Thymus (tissue), 11 donors: ENCODE measurements around the gene RFTN1. TPM values are rescaled to one million over a fixed set of nuclear protein-coding genes. Genes with fewer than 3 reads are reported as not detected.

Experiments used
- DNase-seq, 9 donors: peaks; one replicate each; pipeline ENCODE4 v3.0.0-alpha.2; 2013; ENCODE audit warnings: low spot score in 9 of 9, low read depth in 6 of 9, missing footprints in 1 of 9
- H3K27ac ChIP-seq, 2 donors: one replicate each; pipeline ENCODE4 v1.5.1; 2013; ENCODE audit warnings: control low read depth in 1 of 2, low read depth in 1 of 2, low read length in 1 of 2, mild to moderate bottlenecking in 1 of 2, moderate library complexity in 1 of 2
- H3K27me3 ChIP-seq, 2 donors: one replicate each; pipeline ENCODE4 v1.5.1; 2013; ENCODE audit warnings: low read length in 1 of 2; ENCODE audit not compliant: control insufficient read depth in 2 of 2, insufficient read depth in 1 of 2
- H3K36me3 ChIP-seq, 2 donors: one replicate each; pipeline ENCODE4 v1.5.1; 2013; ENCODE audit warnings: low read length in 1 of 2, mild to moderate bottlenecking in 1 of 2, moderate library complexity in 1 of 2; ENCODE audit not compliant: control insufficient read depth in 2 of 2, insufficient read depth in 2 of 2
- H3K4me1 ChIP-seq, 2 donors: one replicate each; pipeline ENCODE4 v1.5.1; 2013; ENCODE audit warnings: low read length in 2 of 2; ENCODE audit not compliant: control insufficient read depth in 2 of 2, insufficient read depth in 2 of 2
- H3K4me3 ChIP-seq, 2 donors: one replicate each; pipeline ENCODE4 v1.5.1; 2013; ENCODE audit warnings: low read length in 2 of 2, control low read depth in 1 of 2, mild to moderate bottlenecking in 1 of 2
- H3K9me3 ChIP-seq, 2 donors: one replicate each; pipeline ENCODE4 v1.5.1; 2013; ENCODE audit warnings: low read length in 1 of 2, mild to moderate bottlenecking in 1 of 2; ENCODE audit not compliant: control insufficient read depth in 2 of 2, insufficient read depth in 1 of 2
- whole genome bisulfite sequencing: extraction: QIAGEN DNeasy Blood & Tissue Kit; methylation state at CpG from one replicate; pipeline ENCODE4 v1.1.7; 2013; 5-methylcytosine and 5-hydroxymethylcytosine counted together
- polyA plus RNA-seq: library from polyadenylated mRNA; stranded (reverse); fragments of 200-250 nt; gene quantifications from one replicate; pipeline ENCODE4 v1.2.3, GENCODE V29; 2013
- total RNA-seq: library from RNA; stranded (reverse); fragments of 120-200 nt; gene quantifications from one replicate; pipeline ENCODE4 v1.2.4, GENCODE V29; 2013
- donor health status: healthy.

The RFTN1 gene
- total and polyA plus RNA-seq, 2 donors = 57.6 to 87.8 TPM

DNA sequence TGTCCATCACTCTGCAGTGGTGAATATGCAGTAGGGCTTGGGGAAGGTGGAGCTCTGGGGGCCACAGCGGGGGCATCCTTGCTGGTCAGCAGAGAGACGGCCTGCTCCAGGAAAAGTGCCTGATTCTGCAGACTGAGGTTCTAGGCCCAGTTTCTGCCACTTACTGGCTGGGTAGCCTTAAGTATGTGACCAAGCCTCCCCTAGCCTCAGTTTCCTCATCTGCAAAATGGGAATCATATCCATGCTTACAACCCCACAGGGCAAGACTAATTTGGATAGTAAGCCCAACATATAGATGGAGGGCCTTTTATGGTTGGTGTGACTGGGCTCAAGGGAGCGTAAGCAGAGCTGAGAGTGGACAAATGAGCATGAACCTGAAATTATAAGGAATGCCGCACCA is 187.6 kb downstream of the RFTN1 start:
- Histone ChIP-seq H3K27me3 (no peaks in the 10 kb centered on the region), H3K9me3 (no peaks in the 10 kb centered on the region), H3K4me1 (peaks cover 0 to 6% of the 10 kb centered on the region in 2 donors), H3K4me3 (no peak overlapping the region), H3K27ac (no peak overlapping the region), H3K36me3 (peaks cover 66 to 96% of the 10 kb centered on the region in 2 donors)
- DNase-seq = no peak
- WGBS = 98% methylated on average over 4 of the region's 4 CpGs

DNA sequence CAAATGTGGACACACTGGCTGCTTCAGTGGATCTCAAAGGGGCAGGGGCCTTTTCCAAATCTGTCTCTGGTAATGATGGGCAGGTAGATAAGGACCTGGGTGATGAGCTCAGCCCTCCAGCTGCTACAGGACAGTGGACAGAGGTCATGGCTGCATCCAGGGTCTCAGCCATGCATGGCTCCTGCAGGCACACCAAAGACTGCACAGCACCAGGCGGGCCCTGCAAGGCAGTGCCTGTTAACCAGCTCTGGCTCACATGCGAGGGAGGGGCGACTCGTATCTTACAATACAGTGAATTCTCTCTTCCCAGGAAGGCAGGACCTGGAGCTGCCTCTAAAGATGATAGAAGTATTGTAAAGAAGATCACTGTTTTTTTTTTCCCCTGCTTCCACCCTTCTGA is 189.8 kb downstream of the RFTN1 start:
- no peak overlapping the region for H3K4me3 ChIP-seq
- H3K27me3 ChIP-seq = no peaks in the 10 kb centered on the region
- no peaks in the 10 kb centered on the region for H3K9me3 ChIP-seq
- H3K36me3 ChIP-seq = peaks cover 69 to 97% of the 10 kb centered on the region in 2 donors
- no peak overlapping the region for H3K27ac ChIP-seq
- no peak for DNase-seq
- 98% methylated on average over 4 of the region's 4 CpGs for WGBS
- H3K4me1 ChIP-seq = peaks cover 10 to 19% of the 10 kb centered on the region in 2 donors

DNA sequence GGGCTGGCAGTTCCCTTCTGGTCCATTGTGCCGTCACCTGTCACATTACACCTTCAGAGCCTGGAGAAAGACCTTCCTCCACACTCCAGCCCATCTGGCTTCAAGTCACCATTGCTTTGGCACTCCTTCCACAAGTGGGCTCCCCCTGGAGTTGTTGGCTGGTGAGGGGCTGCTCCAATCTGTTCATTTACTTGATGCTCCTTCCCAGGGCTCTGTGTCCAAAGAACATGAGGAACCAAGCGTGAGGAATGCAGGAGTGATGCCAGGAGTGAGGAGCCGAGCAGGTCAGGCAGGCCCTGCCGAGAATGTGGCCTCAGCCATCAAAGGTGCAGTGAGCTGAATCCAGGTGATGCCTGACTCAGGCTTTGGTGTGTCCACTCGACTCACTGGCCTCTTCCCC is 191.3 kb downstream of the RFTN1 start:
- Histone ChIP-seq H3K9me3 (no peaks in the 10 kb centered on the region), H3K4me1 (peaks cover 13 to 32% of the 10 kb centered on the region in 2 donors), H3K27me3 (no peaks in the 10 kb centered on the region), H3K4me3 (no peak overlapping the region), H3K36me3 (peaks cover 63 to 100% of the 10 kb centered on the region in 2 donors), H3K27ac (no peak overlapping the region)
- WGBS = 97% methylated on average over 5 of the region's 5 CpGs
- no peak for DNase-seq

DNA sequence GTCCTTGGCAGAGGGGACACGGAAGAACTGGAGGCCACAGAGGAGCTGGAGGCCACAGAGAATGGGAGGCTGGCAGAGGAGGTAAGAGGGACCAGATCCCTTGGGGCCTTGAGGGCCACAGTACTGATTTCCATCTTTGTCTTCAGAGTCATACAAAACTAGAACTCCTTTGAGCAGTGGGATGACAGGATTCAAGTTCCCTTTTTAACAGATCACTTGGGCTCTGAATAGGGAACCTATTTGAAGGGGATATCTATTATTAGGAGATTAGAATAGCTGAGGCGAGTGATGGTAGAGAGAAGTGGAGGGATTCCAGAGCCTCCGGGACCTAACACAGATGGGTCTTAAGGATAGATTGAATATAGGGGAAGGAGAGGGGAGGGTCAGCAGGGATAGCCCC is 192.8 kb downstream of the RFTN1 start:
- H3K4me3 ChIP-seq = no peak overlapping the region

DNA sequence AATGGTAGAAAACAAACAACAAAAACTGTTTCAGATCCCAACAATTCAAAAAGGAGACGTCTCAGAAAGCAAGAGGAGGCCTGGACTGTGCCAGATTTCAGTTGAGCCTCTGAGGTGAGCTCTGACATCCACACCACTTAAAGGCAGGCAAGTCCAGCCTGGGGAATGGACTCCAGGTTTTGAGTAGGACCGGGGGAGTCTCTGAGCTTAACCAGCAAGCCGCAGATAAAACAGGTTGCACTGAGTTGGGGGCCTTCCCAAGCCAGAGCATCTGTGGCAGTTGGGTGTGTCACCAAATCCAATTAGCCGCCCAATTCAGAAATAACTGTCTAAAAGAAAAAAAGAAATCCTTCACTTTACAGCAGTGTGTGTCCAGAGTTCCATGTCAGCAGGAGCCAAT is 193.8 kb downstream of the RFTN1 start:
- Histone ChIP-seq H3K4me3 (no peak overlapping the region), H3K9me3 (no peaks in the 10 kb centered on the region), H3K27ac (no peak overlapping the region), H3K4me1 (peaks cover 27 to 57% of the 10 kb centered on the region in 2 donors), H3K27me3 (no peaks in the 10 kb centered on the region), H3K36me3 (peaks cover 59 to 98% of the 10 kb centered on the region in 2 donors)
- DNase-seq = no peak
- WGBS = over 99% methylated on average over 4 of the region's 4 CpGs

More for the DNA sequence above, 192.8 kb downstream of the RFTN1 start:
- H3K4me1 ChIP-seq = peaks cover 23 to 47% of the 10 kb centered on the region in 2 donors
- no peaks in the 10 kb centered on the region for H3K27me3 ChIP-seq
- no peaks in the 10 kb centered on the region for H3K9me3 ChIP-seq
- peaks cover 63 to 100% of the 10 kb centered on the region in 2 donors for H3K36me3 ChIP-seq
- no peak for DNase-seq
- 97% methylated on average over 3 of the region's 3 CpGs for WGBS
- no peak overlapping the region for H3K27ac ChIP-seq

DNA sequence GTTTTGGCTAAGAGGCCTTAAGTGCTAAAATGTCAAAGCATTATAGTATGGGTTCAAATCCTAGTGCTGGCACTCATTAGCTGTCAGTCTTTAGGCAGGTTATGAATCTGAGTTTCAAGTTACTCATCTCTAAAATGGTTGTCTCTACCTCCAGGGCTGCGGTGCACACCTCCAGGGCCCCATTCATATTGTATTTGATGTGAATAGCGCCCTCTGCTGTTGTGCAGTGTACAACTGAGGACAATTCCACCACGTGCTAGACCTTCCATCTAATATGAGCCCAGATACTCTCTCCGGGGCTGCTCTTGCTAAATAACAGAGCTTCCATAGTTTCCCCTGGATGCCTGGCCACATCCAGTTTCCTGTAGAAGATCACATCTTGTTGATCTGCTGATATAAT is 194.2 kb downstream of the RFTN1 start:
- Histone ChIP-seq H3K27me3 (no peaks in the 10 kb centered on the region), H3K9me3 (no peaks in the 10 kb centered on the region), H3K36me3 (peaks cover 59 to 98% of the 10 kb centered on the region in 2 donors), H3K27ac (peak overlapping the region in 1 of 2 donors; percentile 4), H3K4me3 (no peak overlapping the region), H3K4me1 (peaks cover 31 to 61% of the 10 kb centered on the region in 2 donors)
- DNase-seq = peak in 2 of 9 donors; percentile 76 to 80
- 82% methylated on average over 4 of the region's 4 CpGs for WGBS

DNA sequence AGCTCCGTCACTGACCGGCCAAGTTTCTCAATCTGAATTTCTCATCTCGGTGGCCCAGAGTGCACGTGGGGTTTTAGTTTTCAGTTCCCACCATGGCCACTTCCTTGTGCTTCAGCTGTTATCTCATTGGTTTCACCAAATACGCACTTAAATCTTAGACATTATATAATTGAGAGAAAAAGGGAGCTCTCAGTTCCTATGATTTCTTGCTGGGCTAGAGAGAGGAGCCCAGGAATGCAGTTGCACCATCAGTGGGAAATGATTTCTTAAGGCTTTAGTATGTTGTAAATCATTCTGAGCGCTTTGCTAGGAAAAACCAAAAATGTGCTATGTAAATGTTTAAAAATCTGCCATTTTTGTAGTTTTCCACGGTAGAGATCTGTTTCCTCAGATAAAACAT is 195.3 kb downstream of the RFTN1 start:
- Histone ChIP-seq H3K27me3 (no peaks in the 10 kb centered on the region), H3K36me3 (peaks cover 55 to 98% of the 10 kb centered on the region in 2 donors), H3K4me1 (peaks cover 43 to 72% of the 10 kb centered on the region in 2 donors), H3K4me3 (no peak overlapping the region), H3K9me3 (no peaks in the 10 kb centered on the region), H3K27ac (no peak overlapping the region)
- 93% methylated on average over 7 of the region's 7 CpGs for WGBS
- no peak for DNase-seq

DNA sequence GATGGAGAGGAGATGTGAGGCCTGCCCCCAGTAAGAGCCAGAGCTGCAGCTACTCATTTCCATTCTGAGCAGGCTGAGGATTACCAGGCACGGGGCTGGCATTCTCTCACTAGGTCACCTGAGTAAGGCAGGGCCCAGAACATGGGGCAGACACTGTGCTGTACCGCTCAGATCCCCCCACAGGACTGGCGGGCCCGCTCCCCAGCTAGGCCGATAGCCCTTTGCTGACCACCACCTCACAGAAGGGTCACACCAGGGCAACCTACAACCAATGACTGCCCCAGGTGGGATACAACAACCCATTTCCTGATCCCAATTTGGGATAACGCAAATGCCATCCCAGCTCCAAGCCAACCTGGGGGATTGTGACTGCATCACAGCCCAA is 195.9 kb downstream of the RFTN1 start:
- no peak for DNase-seq
- Histone ChIP-seq H3K4me3 (no peak overlapping the region), H3K9me3 (no peaks in the 10 kb centered on the region), H3K27me3 (no peaks in the 10 kb centered on the region), H3K4me1 (peaks cover 47 to 79% of the 10 kb centered on the region in 2 donors), H3K36me3 (peaks cover 48 to 96% of the 10 kb centered on the region in 2 donors), H3K27ac (no peak overlapping the region)
- WGBS = 98% methylated on average over 6 of the region's 6 CpGs

DNA sequence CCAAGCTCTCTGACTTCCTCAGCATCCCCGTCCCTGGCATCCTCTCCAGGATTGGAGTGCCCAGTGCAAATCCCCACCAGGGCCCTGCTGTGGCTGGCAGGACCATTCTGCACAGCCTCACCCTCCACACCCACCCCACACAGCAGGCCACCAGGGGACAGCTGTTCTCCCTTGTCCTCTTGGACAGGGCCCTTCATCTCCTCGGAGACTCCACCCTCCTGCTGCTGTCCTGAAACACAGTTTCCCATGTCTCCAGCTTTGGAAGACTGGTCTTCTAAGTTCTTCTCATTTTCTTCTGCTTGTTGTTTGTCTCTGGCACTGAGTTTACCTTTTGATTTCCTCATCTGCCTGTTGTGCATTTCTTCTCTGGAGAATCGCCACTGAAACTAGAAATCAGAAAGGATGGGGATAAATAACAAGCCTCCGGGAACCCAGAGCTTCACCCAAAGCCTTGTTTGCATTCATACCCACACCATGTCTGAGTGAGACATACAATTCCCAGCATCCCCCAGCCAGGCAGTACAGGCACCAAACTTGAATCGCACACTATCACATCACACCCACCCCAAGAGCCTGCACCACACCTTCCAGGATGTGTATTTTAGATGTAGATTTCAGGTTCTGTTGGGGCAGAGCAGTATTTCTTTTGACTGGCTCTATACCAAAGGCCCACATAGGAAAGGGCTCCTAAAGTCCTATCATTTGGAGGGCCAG is 196.5 kb downstream of the RFTN1 start:
- no peak overlapping the region for H3K4me3 ChIP-seq
- no peak for DNase-seq
- peaks cover 43 to 96% of the 10 kb centered on the region in 2 donors for H3K36me3 ChIP-seq
- peaks cover 52 to 80% of the 10 kb centered on the region in 2 donors for H3K4me1 ChIP-seq
- 96% methylated on average over 5 of the region's 5 CpGs for WGBS
- H3K27ac ChIP-seq = no peak overlapping the region
- H3K9me3 ChIP-seq = peaks cover 0 to 2% of the 10 kb centered on the region in 2 donors
- no peaks in the 10 kb centered on the region for H3K27me3 ChIP-seq
